ENCODE results near the gene CCDC186.

CCDC186 gene

DNA sequence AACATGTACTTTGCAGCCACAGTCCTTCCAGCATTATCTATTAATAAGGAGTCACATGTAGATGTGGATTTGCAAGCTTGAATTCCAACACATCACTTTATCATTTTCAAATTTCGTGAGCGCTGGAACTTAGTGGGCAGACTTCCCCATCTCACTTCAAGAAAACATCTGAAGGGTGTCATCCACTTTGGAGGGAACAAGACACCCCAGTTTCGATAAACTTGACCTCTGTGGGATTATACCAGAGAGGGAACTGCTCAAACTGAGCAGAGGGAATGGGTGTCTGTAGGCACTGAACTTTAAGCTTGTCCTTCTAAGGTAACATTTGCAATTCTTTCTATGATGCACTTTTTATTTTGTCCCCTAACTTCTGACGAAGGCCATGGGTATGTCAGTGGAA lies 102.8 kb downstream of the CCDC186 start:
- DNase-seq (ENCODE audit: extremely low read depth in 1 of 2, low read depth in 1 of 2), result no peak
